Stomach smooth muscle (tissue), 2 donors: ENCODE measurements around the gene ARHGAP20.

ENCODE experiments used
- H3K27ac ChIP-seq: one replicate; pipeline ENCODE4 v1.7.0; 2013; ENCODE audit warnings: mild to moderate bottlenecking, low read length, inconsistent platforms
- H3K27me3 ChIP-seq, 2 donors: one replicate each; pipeline ENCODE4 v1.7.0; 2013; ENCODE audit warnings: low read length in 2 of 2; ENCODE audit not compliant: insufficient read depth in 2 of 2, control insufficient read depth in 1 of 2
- H3K36me3 ChIP-seq, 2 donors: one replicate each; pipeline ENCODE4 v1.7.0; 2013; ENCODE audit warnings: low read length in 2 of 2; ENCODE audit not compliant: control insufficient read depth in 2 of 2, insufficient read depth in 2 of 2
- H3K4me1 ChIP-seq: one replicate; pipeline ENCODE4 v1.7.0; 2013; ENCODE audit warnings: low read length; ENCODE audit not compliant: control insufficient read depth, insufficient read depth
- H3K4me3 ChIP-seq, 2 donors: one replicate each; pipeline ENCODE4 v1.7.0; 2013; ENCODE audit warnings: low read length in 2 of 2
- H3K9ac ChIP-seq, 2 donors: one replicate each; pipeline ENCODE4 v1.7.0; 2013; ENCODE audit warnings: low read length in 2 of 2, mild to moderate bottlenecking in 1 of 2
- H3K9me3 ChIP-seq, 2 donors: one replicate each; pipeline ENCODE4 v1.7.0; 2013; ENCODE audit warnings: low read length in 2 of 2; ENCODE audit not compliant: control insufficient read depth in 2 of 2
- donor health status: healthy.
- donor health status: Pancreatic carcinoma.

ARHGAP20 gene

DNA sequence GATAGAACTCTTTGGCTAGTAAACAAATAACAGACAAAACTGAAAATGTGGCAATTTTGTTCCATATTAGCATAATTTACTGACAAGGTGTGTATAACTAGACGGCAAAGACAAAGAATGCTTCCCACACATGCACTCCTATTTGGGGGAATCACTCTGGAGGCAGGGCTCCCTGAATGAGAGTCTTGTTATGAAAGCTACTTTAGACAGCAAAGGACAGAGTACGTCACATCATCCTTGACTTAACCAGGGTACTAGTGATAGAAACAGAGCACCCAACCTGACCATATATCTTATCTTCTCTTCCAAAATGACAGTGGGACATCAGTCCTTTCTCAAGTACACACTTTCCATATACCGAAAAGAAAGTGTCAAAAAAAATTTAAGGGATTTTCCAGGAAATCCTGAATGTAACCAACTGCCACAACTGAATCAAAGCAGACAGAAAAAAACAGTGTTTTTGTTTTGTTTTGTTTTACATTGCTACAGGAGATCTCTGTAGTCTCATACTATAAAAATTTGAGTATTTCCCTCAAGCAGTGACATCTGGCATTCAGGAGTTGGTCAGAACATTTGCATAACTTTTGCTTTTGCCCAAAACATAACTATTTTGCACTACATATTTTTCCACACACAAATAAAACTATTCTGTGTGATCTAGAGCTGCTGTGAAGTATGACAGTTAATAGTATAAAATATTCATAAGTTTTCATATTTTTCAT, 98.9 kb downstream of the ARHGAP20 start:
- Histone ChIP-seq H3K27ac (no peak overlapping the region), H3K9ac (no peak overlapping the region), H3K4me1 (no peaks in the 10 kb centered on the region), H3K36me3 (no peaks in the 10 kb centered on the region), H3K27me3 (no peaks in the 10 kb centered on the region), H3K9me3 (no peaks in the 10 kb centered on the region), H3K4me3 (no peak overlapping the region)

DNA sequence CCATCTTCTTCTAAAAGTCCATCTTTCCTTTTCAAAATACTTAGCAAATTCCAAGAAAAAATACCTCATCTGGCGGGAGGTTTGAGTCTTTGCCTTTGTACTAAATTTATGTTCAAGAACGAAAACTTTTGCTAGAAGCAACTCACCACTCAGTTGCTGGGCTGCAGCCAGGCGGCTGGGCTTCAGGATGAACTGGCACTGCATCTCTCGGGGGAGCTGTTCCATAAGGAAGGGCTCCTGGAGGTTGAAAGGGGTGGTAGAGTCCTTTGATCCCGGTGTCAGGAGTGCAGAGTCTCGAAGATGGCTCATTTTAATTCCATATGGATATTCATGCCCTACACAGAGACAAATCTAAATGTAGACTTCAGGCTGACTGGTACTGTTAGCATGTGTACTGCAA, 105.8 kb downstream of the ARHGAP20 start:
- no peaks in the 10 kb centered on the region for H3K27me3 ChIP-seq
- H3K9me3 ChIP-seq = no peaks in the 10 kb centered on the region
- no peaks in the 10 kb centered on the region for H3K4me1 ChIP-seq
- no peak overlapping the region for H3K27ac ChIP-seq
- H3K36me3 ChIP-seq = no peaks in the 10 kb centered on the region
- H3K4me3 ChIP-seq = no peak overlapping the region
- H3K9ac ChIP-seq = no peak overlapping the region

DNA sequence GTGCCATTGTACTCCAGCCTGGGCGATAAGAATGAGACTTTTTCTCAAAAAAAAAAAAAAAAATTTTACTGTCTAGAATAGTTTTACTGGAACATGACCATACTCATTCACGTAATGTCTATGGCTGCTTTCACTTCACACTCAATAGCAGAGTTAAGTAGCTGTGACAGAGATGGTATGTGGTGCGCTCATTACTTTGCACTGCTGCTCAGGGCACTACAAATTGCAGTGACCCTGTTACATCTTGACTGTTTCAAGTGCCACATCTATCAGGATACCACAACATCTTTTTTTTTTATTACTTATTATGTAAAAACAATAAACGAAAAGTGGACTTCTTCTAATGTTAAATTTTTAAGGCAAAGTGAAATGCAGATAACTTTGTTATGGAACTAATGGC, 110.3 kb downstream of the ARHGAP20 start:
- H3K27ac ChIP-seq = no peak overlapping the region
- no peaks in the 10 kb centered on the region for H3K36me3 ChIP-seq
- no peaks in the 10 kb centered on the region for H3K4me1 ChIP-seq
- no peak overlapping the region for H3K4me3 ChIP-seq
- H3K9me3 ChIP-seq = no peaks in the 10 kb centered on the region
- no peak overlapping the region for H3K9ac ChIP-seq
- H3K27me3 ChIP-seq = no peaks in the 10 kb centered on the region

DNA sequence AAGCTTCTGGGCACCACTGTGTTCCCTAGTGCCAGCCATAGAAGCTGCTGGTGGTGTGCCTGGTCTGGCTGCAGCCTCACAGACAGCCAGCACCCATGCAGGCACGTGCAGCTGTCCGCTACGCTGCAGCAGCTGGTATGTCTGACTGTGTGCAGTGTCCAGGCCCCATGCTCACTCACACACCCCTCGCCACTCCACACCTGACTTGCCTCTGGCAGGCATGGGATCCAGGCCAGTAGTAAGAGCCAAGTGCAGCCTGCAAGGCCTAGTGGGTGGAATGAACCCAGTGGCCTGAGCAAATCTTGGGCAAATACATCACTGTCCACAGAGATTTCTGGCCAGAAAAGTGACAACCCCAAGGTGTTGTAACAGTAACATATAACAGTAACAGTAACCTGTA, 111.9 kb downstream of the ARHGAP20 start:
- H3K27me3 ChIP-seq = no peaks in the 10 kb centered on the region
- no peak overlapping the region for H3K27ac ChIP-seq
- H3K4me3 ChIP-seq = no peak overlapping the region
- H3K4me1 ChIP-seq = no peaks in the 10 kb centered on the region
- no peaks in the 10 kb centered on the region for H3K36me3 ChIP-seq
- H3K9me3 ChIP-seq = no peaks in the 10 kb centered on the region
- no peak overlapping the region for H3K9ac ChIP-seq

DNA sequence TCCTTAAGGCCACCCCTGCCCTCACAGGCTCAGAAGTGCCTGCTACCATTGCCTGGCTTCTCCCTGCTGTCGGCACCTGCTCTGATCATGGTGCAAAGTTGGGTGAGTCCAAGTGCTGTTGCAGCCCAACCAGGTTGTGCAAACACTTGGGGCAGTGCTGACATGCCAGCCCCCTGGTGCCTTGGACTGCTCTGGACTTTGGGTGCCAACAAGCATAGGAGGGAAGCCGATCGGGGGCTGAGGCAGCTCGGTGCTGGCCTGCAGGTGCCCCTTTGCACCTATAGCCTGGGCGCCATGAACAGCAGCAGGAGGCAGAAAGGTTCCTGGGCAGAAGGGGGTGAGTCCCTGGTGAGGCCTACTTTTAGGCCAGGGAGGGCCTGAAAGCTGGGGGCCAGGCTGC, 113.0 kb downstream of the ARHGAP20 start:
- Histone ChIP-seq H3K4me1 (no peaks in the 10 kb centered on the region), H3K27ac (no peak overlapping the region), H3K4me3 (no peak overlapping the region), H3K9me3 (no peaks in the 10 kb centered on the region), H3K27me3 (no peaks in the 10 kb centered on the region), H3K36me3 (no peaks in the 10 kb centered on the region), H3K9ac (no peak overlapping the region)

DNA sequence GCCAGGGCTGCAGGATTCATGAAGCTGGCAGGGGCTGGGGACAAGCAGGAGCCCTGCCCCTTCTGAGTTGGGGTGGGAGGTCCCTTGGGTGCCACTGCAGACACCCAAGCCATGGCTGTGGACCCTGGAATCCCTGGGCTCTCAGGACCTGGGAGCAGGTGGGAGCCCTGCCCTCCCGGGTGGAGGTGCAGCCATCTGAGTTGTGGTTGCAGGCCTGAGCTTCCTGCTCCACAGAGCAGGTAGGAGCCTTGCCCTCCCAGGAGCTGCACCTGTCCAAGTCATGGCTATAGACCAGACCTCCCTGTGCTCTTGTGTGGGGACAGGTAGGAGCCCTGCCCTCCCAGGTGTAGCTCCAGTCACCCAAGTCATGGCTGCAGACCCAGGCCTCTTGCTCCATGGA, 113.5 kb downstream of the ARHGAP20 start:
- no peaks in the 10 kb centered on the region for H3K27me3 ChIP-seq
- H3K36me3 ChIP-seq = no peaks in the 10 kb centered on the region
- no peak overlapping the region for H3K4me3 ChIP-seq
- no peak overlapping the region for H3K27ac ChIP-seq
- no peaks in the 10 kb centered on the region for H3K9me3 ChIP-seq
- no peaks in the 10 kb centered on the region for H3K4me1 ChIP-seq
- no peak overlapping the region for H3K9ac ChIP-seq

DNA sequence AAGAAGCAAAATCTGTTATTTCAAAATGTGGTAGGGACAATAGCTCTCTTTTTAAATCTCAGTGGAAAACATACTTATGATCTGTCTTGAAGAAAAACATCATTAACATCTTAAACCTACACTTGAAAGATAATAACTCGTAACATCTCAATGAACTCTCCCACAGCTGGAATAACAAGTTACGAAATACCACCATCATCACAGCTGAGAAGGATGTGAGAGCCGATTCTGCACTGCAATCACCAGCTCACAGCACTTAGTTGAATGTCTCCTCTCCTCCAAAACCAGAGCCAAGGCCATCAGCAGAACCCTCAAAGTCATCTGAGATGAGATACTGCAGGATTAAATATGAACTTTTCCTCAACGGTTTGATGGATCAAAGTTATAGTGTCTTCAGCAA, 124.3 kb downstream of the ARHGAP20 start:
- Histone ChIP-seq H3K27ac (no peak overlapping the region), H3K36me3 (peaks cover 0 to 5% of the 10 kb centered on the region in 2 donors), H3K4me1 (no peaks in the 10 kb centered on the region), H3K4me3 (no peak overlapping the region), H3K9ac (no peak overlapping the region), H3K27me3 (no peaks in the 10 kb centered on the region), H3K9me3 (no peaks in the 10 kb centered on the region)

DNA sequence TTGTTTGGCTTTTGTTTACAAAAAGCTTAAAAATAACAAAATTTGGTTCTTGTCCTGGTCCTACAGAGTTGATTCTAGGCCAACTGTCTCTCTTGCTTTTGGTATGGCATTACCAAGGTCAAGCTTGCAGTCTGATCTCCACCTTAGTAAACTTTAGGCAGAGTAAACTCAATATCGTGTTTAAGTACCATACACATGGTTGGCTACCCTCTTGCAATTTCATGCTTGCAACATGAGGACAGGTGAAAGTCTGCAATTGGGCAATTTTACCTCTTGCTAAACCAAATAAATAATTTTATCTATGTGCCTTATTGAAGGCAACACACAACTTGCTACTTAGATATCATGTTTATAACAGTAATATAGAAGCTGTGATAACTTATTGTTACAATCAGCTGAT, 125.1 kb downstream of the ARHGAP20 start:
- H3K4me3 ChIP-seq = no peak overlapping the region
- no peaks in the 10 kb centered on the region for H3K27me3 ChIP-seq
- no peak overlapping the region for H3K9ac ChIP-seq
- H3K36me3 ChIP-seq = peaks cover 0 to 5% of the 10 kb centered on the region in 2 donors
- no peaks in the 10 kb centered on the region for H3K4me1 ChIP-seq
- H3K9me3 ChIP-seq = no peaks in the 10 kb centered on the region
- H3K27ac ChIP-seq = no peak overlapping the region

DNA sequence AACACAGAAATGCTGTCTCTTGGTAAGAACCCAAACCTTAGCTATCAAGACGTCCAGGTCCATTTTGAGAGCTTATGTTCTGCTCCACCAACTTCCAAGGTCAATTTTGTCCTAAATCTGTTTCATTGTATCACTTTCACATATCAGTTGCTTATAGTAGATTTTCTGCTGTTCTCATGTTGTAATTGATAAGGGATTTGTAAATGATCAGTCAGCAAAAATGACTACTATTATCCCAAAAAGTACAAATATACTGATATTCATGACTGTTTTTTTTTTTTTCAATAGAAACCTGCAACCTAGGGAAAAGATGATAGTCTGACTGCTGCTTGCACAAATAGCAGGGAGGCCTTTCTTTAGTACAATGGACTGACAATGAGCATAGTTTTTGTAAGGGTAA, 128.1 kb downstream of the ARHGAP20 start:
- H3K9me3 ChIP-seq = no peaks in the 10 kb centered on the region
- no peak overlapping the region for H3K9ac ChIP-seq
- no peaks in the 10 kb centered on the region for H3K4me1 ChIP-seq
- H3K36me3 ChIP-seq = peaks cover under 1 to 6% of the 10 kb centered on the region in 2 donors
- no peaks in the 10 kb centered on the region for H3K27me3 ChIP-seq
- H3K4me3 ChIP-seq = no peak overlapping the region
- H3K27ac ChIP-seq = no peak overlapping the region

DNA sequence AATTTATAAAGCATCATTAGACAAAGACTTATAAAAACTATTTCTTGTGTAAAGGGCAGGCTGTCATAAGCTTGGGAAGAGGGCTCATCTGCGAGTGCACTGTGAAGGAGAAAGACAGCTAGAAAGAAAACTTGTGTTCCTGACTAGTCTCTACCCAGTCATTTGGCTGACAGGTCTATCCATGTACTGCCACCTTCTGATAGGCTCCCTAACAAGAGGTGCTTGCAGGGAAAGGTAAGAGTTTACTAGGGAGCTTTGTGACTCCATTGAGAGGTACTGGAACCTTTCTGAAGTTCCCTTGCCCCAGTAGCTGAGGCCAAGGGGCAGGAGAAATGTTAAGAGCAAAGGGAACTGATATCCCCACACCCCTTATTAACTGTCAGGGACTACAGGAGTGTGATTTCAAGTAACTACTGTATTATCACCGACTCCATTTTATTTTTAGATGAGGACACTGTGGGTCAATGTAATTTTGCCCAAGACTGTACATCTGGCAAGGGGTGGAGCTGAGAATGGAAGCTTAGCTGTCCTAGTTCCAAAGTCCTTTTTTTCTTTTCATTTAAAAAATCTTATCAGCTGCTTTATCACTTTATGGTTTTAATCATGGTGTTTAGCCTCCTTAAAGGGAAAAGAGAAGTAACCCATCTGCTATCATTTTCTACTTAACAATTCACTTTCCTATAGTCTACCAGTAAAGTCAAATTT, 129.4 kb downstream of the ARHGAP20 start:
- H3K4me3 ChIP-seq = no peak overlapping the region
- H3K27ac ChIP-seq = no peak overlapping the region
- no peaks in the 10 kb centered on the region for H3K4me1 ChIP-seq
- no peaks in the 10 kb centered on the region for H3K27me3 ChIP-seq
- H3K9ac ChIP-seq = no peak overlapping the region
- H3K9me3 ChIP-seq = no peaks in the 10 kb centered on the region
- peaks cover 0 to 6% of the 10 kb centered on the region in 2 donors for H3K36me3 ChIP-seq

DNA sequence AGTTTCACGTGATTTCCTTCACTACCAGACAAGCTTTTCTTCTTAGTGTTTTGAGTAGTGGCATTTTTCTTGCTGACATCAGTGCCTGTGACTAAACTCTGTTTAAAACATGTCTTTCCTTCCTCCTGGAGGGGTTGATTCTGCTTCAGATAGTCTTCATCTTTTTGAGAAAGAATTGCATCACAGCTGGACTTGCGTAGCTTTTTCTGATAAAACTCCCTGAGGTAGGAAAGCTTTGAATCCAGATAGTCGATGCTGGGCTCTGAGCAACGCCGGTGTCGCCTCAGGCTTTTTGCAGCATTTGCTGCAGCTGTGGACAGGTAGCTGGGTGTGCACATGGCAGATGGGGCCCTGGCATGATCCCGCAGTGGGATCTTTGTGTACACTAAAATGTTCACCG, 131.7 kb downstream of the ARHGAP20 start:
- no peaks in the 10 kb centered on the region for H3K27me3 ChIP-seq
- H3K4me1 ChIP-seq = no peaks in the 10 kb centered on the region
- peaks cover 0 to 6% of the 10 kb centered on the region in 2 donors for H3K36me3 ChIP-seq
- H3K4me3 ChIP-seq = no peak overlapping the region
- H3K9me3 ChIP-seq = no peaks in the 10 kb centered on the region
- no peak overlapping the region for H3K27ac ChIP-seq
- no peak overlapping the region for H3K9ac ChIP-seq
